CD4-positive, alpha-beta T cell treated with Interleukin-15 for 4 hours (primary cell): ENCODE measurements around the gene DSE.

Experiments used
- DNase-seq: peaks from one replicate; pipeline ENCODE4 v3.0.0-alpha.2; 2020; ENCODE audit warnings: low spot score

Gene DSE

GRCh38 chr6:116482780-116483179 is 112.0 kb downstream of the DSE start:
- no peak for DNase-seq

GRCh38 chr6:116483616-116484015 is 112.9 kb downstream of the DSE start:
- no peak for DNase-seq

- no peak for DNase-seq
Observed at GRCh38 chr6:116485559-116486184, 114.9 kb downstream of the DSE start.

GRCh38 chr6:116491610-116492330 is 121.0 kb downstream of the DSE start:
- no peak for DNase-seq

GRCh38 chr6:116492331-116493067 is 121.8 kb downstream of the DSE start:
- DNase-seq = no peak
